H1 (cell line): ENCODE data around the gene CCL5. TPM values are rescaled to one million over a fixed set of nuclear protein-coding genes. Genes with fewer than 3 reads are reported as not detected.

Experiments used
- CTCF ChIA-PET: fragments of 300-600 bp; sonication (Branson Sonifier 250); formaldehyde crosslinking; loops from one replicate; lab custom pipeline; 2021; ENCODE audit not compliant: partially characterized antibody; lab: Charles Lee
- POLR2A ChIA-PET: fragments of 300-600 bp; sonication (Branson Sonifier 250); formaldehyde crosslinking; loops from one replicate; lab custom pipeline; 2021; ENCODE audit warnings: inconsistent platforms; ENCODE audit not compliant: partially characterized antibody; lab: Charles Lee
- DNase-seq, 2 experiments: peaks; one replicate each; pipeline versions ENCODE4 v3.0.0 to v3.0.0-alpha.2; 2010 to 2022; ENCODE audit warnings: low spot score in 2 of 2, low read depth in 1 of 2, mixed read lengths in 1 of 2
- FAIRE-seq: peaks from 2 replicates; lab custom pipeline; 2011; peaks lifted over from hg19 to GRCh38; lab: Jason Lieb, UNC
- H2AFZ ChIP-seq: 2 replicates; pipeline ENCODE4 v1.8.1; 2012; ENCODE audit warnings: low read length, inconsistent platforms
- H2AK5ac ChIP-seq: 2 replicates; pipeline ENCODE4 v1.6.1; 2013; ENCODE audit warnings: low read depth, low read length
- H2BK120ac ChIP-seq: replicated peaks from 2 replicates; pipeline ENCODE3; 2013; ENCODE audit warnings: low read depth, low read length, inconsistent platforms
- H2BK12ac ChIP-seq: 2 replicates; pipeline ENCODE4 v1.6.1; 2013; ENCODE audit warnings: low read depth, low read length
- H2BK15ac ChIP-seq: 2 replicates; pipeline ENCODE4 v1.6.1; 2013; ENCODE audit warnings: low read length
- H2BK20ac ChIP-seq: 2 replicates; pipeline ENCODE4 v1.6.1; 2013; ENCODE audit warnings: low read length
- H2BK5ac ChIP-seq: 2 replicates; pipeline ENCODE4 v1.6.1; 2013; ENCODE audit warnings: low read depth, low read length
- H3K14ac ChIP-seq: 2 replicates; pipeline ENCODE4 v1.6.1; 2013; ENCODE audit warnings: inconsistent platforms; ENCODE audit not compliant: insufficient read length
- H3K18ac ChIP-seq: 2 replicates; pipeline ENCODE4 v1.6.1; 2013; ENCODE audit warnings: low read length; ENCODE audit errors: extremely low read depth
- H3K23ac ChIP-seq: 2 replicates; pipeline ENCODE4 v1.6.1; 2013; ENCODE audit warnings: inconsistent platforms; ENCODE audit not compliant: insufficient read length
- H3K23me2 ChIP-seq: 2 replicates; pipeline ENCODE4 v1.6.1; 2013; ENCODE audit warnings: low read depth, low read length
- H3K27ac ChIP-seq: 2 replicates; pipeline ENCODE4 v1.6.1; 2011; ENCODE audit warnings: low read depth, low read length, inconsistent platforms
- H3K27me3 ChIP-seq, 4 experiments: replicated peaks in 1 of 4; 1 replicate in 1 of 4; 2 replicates in 3 of 4; pipeline versions ENCODE4 v1.6.1 to v1.8.1; 2011 to 2013; ENCODE audit warnings: low read length in 3 of 4, mild to moderate bottlenecking in 3 of 4, inconsistent platforms in 2 of 4, mixed read lengths in 2 of 4, moderate library complexity in 1 of 4; ENCODE audit not compliant: control insufficient read depth in 3 of 4, insufficient read depth in 3 of 4; ENCODE audit errors: extremely low read depth in 1 of 4
- H3K36me3 ChIP-seq, 4 experiments: 2 replicates each; pipeline versions ENCODE4 v1.6.1 to v1.8.1; 2011 to 2013; ENCODE audit warnings: mild to moderate bottlenecking in 4 of 4, low read length in 3 of 4, moderate library complexity in 2 of 4, control low read depth in 1 of 4, inconsistent platforms in 1 of 4; ENCODE audit not compliant: insufficient read depth in 4 of 4, control insufficient read depth in 2 of 4
- H3K4ac ChIP-seq: replicated peaks from 2 replicates; pipeline ENCODE3; 2013; ENCODE audit warnings: low read length, low read depth, mixed read lengths, inconsistent platforms; ENCODE audit not compliant: insufficient read length
- H3K4me1 ChIP-seq, 4 experiments: replicated peaks in 1 of 4; 1 replicate in 1 of 4; 2 replicates in 3 of 4; pipeline versions ENCODE4 v1.6.1 to v1.8.1; 2011 to 2013; ENCODE audit warnings: low read length in 3 of 4, inconsistent platforms in 2 of 4, mixed read lengths in 1 of 4; ENCODE audit not compliant: insufficient read depth in 4 of 4, control insufficient read depth in 3 of 4
- H3K4me2 ChIP-seq, 2 experiments: 2 replicates each; pipeline versions ENCODE4 v1.6.1 to v1.8.1; 2011 to 2013; ENCODE audit warnings: low read depth in 2 of 2, low read length in 2 of 2, control low read depth in 1 of 2, inconsistent platforms in 1 of 2, mild to moderate bottlenecking in 1 of 2; ENCODE audit not compliant: insufficient read depth in 1 of 2
- H3K4me3 ChIP-seq, 4 experiments: fragments of 200-600, 300-600 bp in 1 of 4; sonication (generic), shearing (Covaris generic), sonication (Bioruptor Twin) in 1 of 4; 2 replicates each; pipeline versions ENCODE4 v1.5.1 to v1.8.1; 2011 to 2016; ENCODE audit warnings: low read length in 4 of 4, low read depth in 3 of 4, control low read depth in 2 of 4, inconsistent platforms in 2 of 4, mild to moderate bottlenecking in 2 of 4, mixed read lengths in 1 of 4, moderate library complexity in 1 of 4; ENCODE audit not compliant: insufficient read depth in 2 of 4; ENCODE audit errors: extremely low read depth in 1 of 4
- H3K56ac ChIP-seq: replicated peaks from 2 replicates; pipeline ENCODE3; 2013; ENCODE audit warnings: low read depth, mild to moderate bottlenecking, mixed read lengths, low read length, inconsistent platforms; ENCODE audit not compliant: insufficient read length
- H3K79me1 ChIP-seq: 2 replicates; pipeline ENCODE4 v1.6.1; 2013; ENCODE audit warnings: low read depth, low read length, control low read depth
- H3K79me2 ChIP-seq, 2 experiments: 2 replicates each; pipeline versions ENCODE4 v1.6.1 to v1.8.1; 2012 to 2013; ENCODE audit warnings: low read length in 2 of 2, mild to moderate bottlenecking in 2 of 2, inconsistent platforms in 1 of 2; ENCODE audit not compliant: insufficient read depth in 2 of 2, control insufficient read depth in 1 of 2
- H3K9ac ChIP-seq, 4 experiments: replicated peaks in 1 of 4; 1 replicate in 1 of 4; 2 replicates in 3 of 4; pipeline versions ENCODE4 v1.6.1 to v1.8.1; 2011 to 2013; ENCODE audit warnings: low read depth in 3 of 4, low read length in 3 of 4, control low read depth in 2 of 4, mild to moderate bottlenecking in 2 of 4, moderate library complexity in 2 of 4, inconsistent platforms in 1 of 4; ENCODE audit errors: extremely low read depth in 1 of 4
- H3K9me3 ChIP-seq, 2 experiments: 2 replicates each; pipeline versions ENCODE4 v1.6.1 to v1.8.1; 2012 to 2013; ENCODE audit warnings: mild to moderate bottlenecking in 2 of 2, moderate library complexity in 2 of 2, control low read depth in 1 of 2, inconsistent platforms in 1 of 2, low read depth in 1 of 2, low read length in 1 of 2, mixed read lengths in 1 of 2; ENCODE audit not compliant: insufficient read depth in 2 of 2
- H4K20me1 ChIP-seq, 2 experiments: replicated peaks in 1 of 2; 2 replicates each; pipeline versions ENCODE3 to v1.8.1; 2011 to 2013; ENCODE audit warnings: inconsistent platforms in 2 of 2, low read length in 2 of 2, mild to moderate bottlenecking in 1 of 2; ENCODE audit not compliant: insufficient read depth in 2 of 2, control insufficient read depth in 1 of 2
- H4K5ac ChIP-seq: 2 replicates; pipeline ENCODE4 v1.6.1; 2013; ENCODE audit warnings: low read length, low read depth, mixed read lengths, inconsistent platforms; ENCODE audit not compliant: insufficient read length
- H4K8ac ChIP-seq: 2 replicates; pipeline ENCODE4 v1.8.0; 2013; ENCODE audit warnings: mild to moderate bottlenecking, moderate library complexity, low read length, inconsistent platforms; ENCODE audit not compliant: insufficient read depth; ENCODE audit errors: extremely low read depth
- H4K91ac ChIP-seq: replicated peaks from 2 replicates; pipeline ENCODE3; 2013; ENCODE audit warnings: low read length, mixed read lengths, inconsistent platforms; ENCODE audit not compliant: insufficient read length
- CTBP2 ChIP-seq: IDR thresholded peaks from 2 replicates; pipeline ENCODE4 v1.7.0; 2011; ENCODE audit warnings: borderline replicate concordance, mild to moderate bottlenecking, moderate library complexity, mixed read lengths, low read length; ENCODE audit not compliant: insufficient read depth, insufficient read length
- CTCF ChIP-seq, 3 experiments: IDR thresholded peaks; 1 replicate in 2 of 3; 2 replicates in 1 of 3; pipeline versions ENCODE4 v1.5.1 to v1.6.1; 2011; ENCODE audit warnings: low read length in 3 of 3, mild to moderate bottlenecking in 3 of 3, inconsistent platforms in 2 of 3, low read depth in 1 of 3, moderate library complexity in 1 of 3; ENCODE audit not compliant: insufficient read depth in 1 of 3; ENCODE audit errors: control extremely low read depth in 1 of 3
- GTF2F1 ChIP-seq: IDR thresholded peaks from 2 replicates; pipeline ENCODE4 v1.6.1; 2012; ENCODE audit warnings: low read depth, low read length, improper control_type of control experiment, borderline replicate concordance
- JUND ChIP-seq: IDR thresholded peaks from 2 replicates; pipeline ENCODE4 v1.6.1; 2011; ENCODE audit warnings: mild to moderate bottlenecking, improper control_type of control experiment, low read length
- NRF1 ChIP-seq: IDR thresholded peaks from 2 replicates; pipeline ENCODE4 v1.6.1; 2011; ENCODE audit warnings: mild to moderate bottlenecking, low read depth, low read length, improper control_type of control experiment
- PHF8 ChIP-seq: fragments of 200-600 bp; sonication (generic); conservative IDR thresholded peaks from 2 replicates; pipeline ENCODE4 v1.7.1; 2012; ENCODE audit warnings: low read depth, mild to moderate bottlenecking, inconsistent platforms, low read length, moderate library complexity
- SAP30 ChIP-seq: fragments of 300-600 bp; sonication (generic); IDR thresholded peaks from 2 replicates; pipeline ENCODE4 v1.7.1; 2012; ENCODE audit warnings: low read length, moderate library complexity, mild to moderate bottlenecking, inconsistent platforms; ENCODE audit not compliant: insufficient read depth, insufficient replicate concordance
- TCF12 ChIP-seq: IDR thresholded peaks from 2 replicates; pipeline ENCODE4 v1.6.1; 2011; ENCODE audit warnings: low read depth, mild to moderate bottlenecking, low read length
- WGBS, 2 experiments: shearing (Covaris generic) in 1 of 2; methylation state at CpG; one replicate each; pipeline versions ENCODE4 v1.1.6 to v1.1.7; 2013 to 2015; ENCODE audit warnings: low lambda C conversion rate in 2 of 2, mixed read lengths in 2 of 2, inconsistent platforms in 1 of 2, low coverage in 1 of 2, missing lambda C conversion rate in 1 of 2; ENCODE audit not compliant: insufficient replicate concordance in 2 of 2, insufficient coverage in 1 of 2, insufficient read length in 1 of 2; ENCODE audit errors: extremely low coverage in 1 of 2, missing lambda C conversion rate in 1 of 2; 5-methylcytosine and 5-hydroxymethylcytosine counted together
- polyA plus RNA-seq, 7 experiments: library from polyadenylated mRNA; depleted of rRNA in 3 of 7; stranded (reverse) in 5 of 7; unstranded in 2 of 7; fragments of >200 nt in 5 of 7; fragments of 200-250 nt in 2 of 7; gene quantifications; 1 replicate in 5 of 7; 2 replicates in 1 of 7; 4 replicates in 1 of 7; pipeline versions ENCODE4 v1.2.1 to v1.2.3, GENCODE V29; 2011 to 2013; ENCODE audit warnings: missing spikeins in 2 of 7, mixed read lengths in 2 of 7
- total RNA-seq: library from RNA; stranded (reverse); fragmentation: NEBNext Ultra II Directional; extraction: Animal tissue kit (Norgen Biotek cat#: 25700); gene quantifications from 2 replicates; pipeline ENCODE4 v1.2.1, GENCODE V29; 2021
- TF ChIP-seq, protein P1 (sequence below): IDR thresholded peaks from 2 replicates; pipeline ENCODE4 v1.6.1; 2011; ENCODE audit warnings: low read length, improper control_type of control experiment

CCL5 gene
- total and polyA plus RNA-seq, 2 of the 8 experiments (the other 6 are each of a cell fraction or from before 2014, with no cell fraction given), result not detected

- Histone ChIP-seq H2AK5ac (no peak overlapping the region), H3K4me1 (no peaks in the 10 kb centered on the region), H3K23ac (no peak overlapping the region), H3K4ac (no peak overlapping the region), H3K9ac (no peak overlapping the region), H2BK15ac (no peak overlapping the region), H3K4me2 (no peak overlapping the region), H2BK120ac (no peak overlapping the region), H4K20me1 (no peaks in the 10 kb centered on the region), H3K23me2 (no peaks in the 10 kb centered on the region), H2BK20ac (no peak overlapping the region), H4K91ac (no peak overlapping the region), H3K36me3 (peaks cover 0 to 2% (median 0%) of the 10 kb centered on the region in 4 experiments; a peak in 3 of 8 replicates), H3K14ac (no peak overlapping the region), H4K5ac (no peak overlapping the region), H4K8ac (no peak overlapping the region), H3K56ac (no peak overlapping the region), H3K18ac (no peak overlapping the region), H2AFZ (no peak overlapping the region), H3K27ac (no peak overlapping the region), H3K4me3 (no peak overlapping the region), H3K79me1 (no peaks in the 10 kb centered on the region), H2BK12ac (no peak overlapping the region), H2BK5ac (no peak overlapping the region), H3K9me3 (peaks cover 24 to 29% of the 10 kb centered on the region in 2 experiments), H3K79me2 (no peaks in the 10 kb centered on the region), H3K27me3 (no peaks in the 10 kb centered on the region)
- no peak for DNase-seq
- ChIA-PET POLR2A (no interaction called here), CTCF (no interaction called here)
- 93% methylated on average over 25 of the region's 29 CpGs; no CpG with 5 or more reads in 1 of the 2 experiments for WGBS, 2 experiments
- FAIRE-seq, result no peak
- no peak for TF ChIP-seq SAP30
- TF ChIP-seq NRF1, result no peak
- no peak for TF ChIP-seq GTF2F1
- no peak for TF ChIP-seq JUND
- TF ChIP-seq, protein P1, sequence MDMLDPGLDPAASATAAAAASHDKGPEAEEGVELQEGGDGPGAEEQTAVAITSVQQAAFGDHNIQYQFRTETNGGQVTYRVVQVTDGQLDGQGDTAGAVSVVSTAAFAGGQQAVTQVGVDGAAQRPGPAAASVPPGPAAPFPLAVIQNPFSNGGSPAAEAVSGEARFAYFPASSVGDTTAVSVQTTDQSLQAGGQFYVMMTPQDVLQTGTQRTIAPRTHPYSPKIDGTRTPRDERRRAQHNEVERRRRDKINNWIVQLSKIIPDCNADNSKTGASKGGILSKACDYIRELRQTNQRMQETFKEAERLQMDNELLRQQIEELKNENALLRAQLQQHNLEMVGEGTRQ, result no peak
- no peak for TF ChIP-seq CTBP2
- TF ChIP-seq CTCF (IDR thresholded peaks at IDR 0.05; ENCODE audit: control extremely low read depth in 1 of 3, insufficient read depth in 1 of 3, low read depth in 1 of 3, low read length in 3 of 3), result no peak
- TF ChIP-seq TCF12, result no peak
- TF ChIP-seq PHF8, result no peak
Measured at GRCh38 chr17:35917519-35918213, 37.5 kb upstream of the CCL5 start.
